HEK293 (cell line): ENCODE results near the gene PROSER2.

Experiments used
- CTCF ChIP-seq: fragments of 450-650 bp; formaldehyde crosslinking; IDR thresholded peaks from 2 replicates; pipeline ENCODE4 v1.5.1; 2016; ENCODE audit warnings: missing biosample characterization, missing genetic modification characterization
- GLI2 ChIP-seq: fragments of 450-650 bp; formaldehyde crosslinking; IDR thresholded peaks from 2 replicates; pipeline ENCODE4; 2017; ENCODE audit warnings: missing biosample characterization, missing genetic modification characterization, low read depth, borderline replicate concordance
- YY1 ChIP-seq: fragments of 450-650 bp; formaldehyde crosslinking; IDR thresholded peaks from 2 replicates; pipeline ENCODE4 v1.5.1; 2018; ENCODE audit warnings: missing biosample characterization, missing genetic modification characterization
- ZNF133 ChIP-seq: fragments of 450-650 bp; formaldehyde crosslinking; IDR thresholded peaks from 2 replicates; pipeline ENCODE4 v1.5.1; 2016; ENCODE audit warnings: missing biosample characterization, missing genetic modification characterization
- ZNF707 ChIP-seq: fragments of 450-650 bp; formaldehyde crosslinking; IDR thresholded peaks from 2 replicates; pipeline ENCODE4 v1.5.1; 2016; ENCODE audit warnings: missing biosample characterization, missing genetic modification characterization

- no peak for TF ChIP-seq YY1
- no peak for TF ChIP-seq ZNF133 (tag by site-specific recombination)
- no peak for TF ChIP-seq CTCF (tag by site-specific recombination)
- no peak for TF ChIP-seq ZNF707
- TF ChIP-seq GLI2 (tag by site-specific recombination) = no peak
Observed at GRCh38 chr10:11907914-11908313, 84.8 kb downstream of the PROSER2 start.
